HG03378 (cell line): ENCODE data around the gene RAI1.

ENCODE experiments used
- ATAC-seq: cut with Tn5 transposase; IDR thresholded peaks from one replicate; pipeline ENCODE4 v1.9.1; 2021; ENCODE audit warnings: mild to moderate bottlenecking, moderate library complexity; ENCODE audit not compliant: unreplicated experiment

Gene RAI1

DNA sequence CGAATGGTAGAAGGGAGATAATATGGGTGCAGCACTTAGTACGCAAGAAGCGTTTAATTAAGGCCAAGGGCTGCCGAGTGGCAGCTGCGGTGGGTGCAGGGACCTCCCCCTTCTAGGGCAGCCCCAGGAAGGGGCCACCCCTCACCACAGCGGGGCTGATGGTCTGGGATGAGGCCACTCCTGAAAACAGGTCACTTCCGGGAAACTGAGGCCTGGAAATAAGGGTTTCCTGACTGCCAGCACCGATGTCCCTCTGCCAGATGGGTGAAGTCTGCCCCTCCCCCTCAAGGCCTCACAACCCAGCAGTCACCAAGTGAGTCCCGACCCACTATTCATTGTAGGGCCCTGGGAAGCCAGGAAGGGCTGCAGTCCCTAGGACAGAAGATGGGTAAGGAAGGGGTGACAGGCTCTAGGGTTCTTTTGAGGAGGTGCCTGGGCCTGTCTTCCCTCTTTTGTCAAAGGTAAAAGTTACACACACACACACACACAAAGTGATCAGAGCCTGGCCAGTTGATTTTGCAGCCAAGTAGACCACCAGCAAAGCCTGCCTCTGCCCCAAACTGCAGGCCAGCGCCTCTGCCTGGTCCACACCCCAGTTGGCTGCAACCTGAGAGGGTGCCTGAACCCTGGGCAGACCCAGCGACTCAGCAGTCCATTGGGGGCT lies 143.0 kb downstream of the RAI1 start:
- ATAC-seq = no peak

DNA sequence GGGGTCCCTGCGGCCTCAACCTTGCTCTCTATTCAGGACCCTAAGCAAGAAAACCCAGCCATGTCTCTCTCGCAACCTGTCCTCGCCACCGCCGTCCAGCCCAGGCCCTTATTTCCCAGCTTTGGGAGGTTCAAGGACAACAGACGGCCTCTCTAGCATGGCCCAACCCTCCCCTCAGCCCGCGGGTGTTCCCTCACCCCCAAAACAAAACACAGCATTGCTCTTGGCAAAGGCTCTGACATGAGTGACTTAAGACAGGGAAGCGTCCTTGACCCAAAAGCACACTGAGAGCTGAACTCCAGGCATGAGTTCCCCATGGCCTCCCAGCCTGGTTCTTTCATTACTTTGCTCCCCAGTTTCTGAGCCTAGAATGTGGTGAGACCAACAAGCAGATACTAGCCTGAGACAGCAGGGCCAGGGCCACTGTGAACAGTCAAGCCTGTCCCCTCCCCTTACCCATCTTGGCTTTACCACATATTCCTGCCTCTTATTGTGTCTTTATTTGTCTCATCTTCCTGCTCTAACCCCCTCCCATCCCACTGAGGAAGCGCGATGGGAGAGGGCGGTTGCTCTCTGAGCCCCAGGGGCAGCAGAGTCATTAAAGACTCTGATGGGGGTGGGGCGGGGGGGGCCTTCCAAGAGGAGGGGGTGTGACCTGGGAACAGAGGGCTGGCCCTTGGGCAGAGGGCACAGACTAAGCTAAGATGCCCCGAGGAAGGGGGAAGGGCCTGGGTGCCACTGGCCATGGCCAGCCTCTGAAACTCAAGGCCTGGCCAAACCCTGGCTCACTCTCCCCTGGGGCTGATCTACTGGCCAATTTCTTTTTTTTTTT lies 143.7 kb downstream of the RAI1 start:
- no peak for ATAC-seq

DNA sequence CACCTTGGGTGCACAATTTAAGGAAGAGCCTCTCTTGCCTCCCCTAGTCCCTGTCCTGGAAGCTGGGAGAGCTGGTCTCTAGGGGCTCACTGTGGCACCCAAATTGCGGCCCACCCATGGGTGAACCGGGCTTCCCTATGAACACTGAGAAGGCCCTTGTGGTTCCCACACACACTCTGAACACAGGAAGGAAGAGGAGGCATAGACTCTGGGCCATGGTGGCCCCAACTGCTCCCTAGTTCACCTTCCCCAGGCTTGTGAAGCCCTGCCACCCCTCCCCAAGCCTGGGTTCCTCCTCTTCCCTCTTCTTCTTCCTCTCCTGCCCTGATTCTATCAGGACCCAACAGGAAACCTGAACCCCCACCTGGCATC lies 145.1 kb downstream of the RAI1 start:
- no peak for ATAC-seq

DNA sequence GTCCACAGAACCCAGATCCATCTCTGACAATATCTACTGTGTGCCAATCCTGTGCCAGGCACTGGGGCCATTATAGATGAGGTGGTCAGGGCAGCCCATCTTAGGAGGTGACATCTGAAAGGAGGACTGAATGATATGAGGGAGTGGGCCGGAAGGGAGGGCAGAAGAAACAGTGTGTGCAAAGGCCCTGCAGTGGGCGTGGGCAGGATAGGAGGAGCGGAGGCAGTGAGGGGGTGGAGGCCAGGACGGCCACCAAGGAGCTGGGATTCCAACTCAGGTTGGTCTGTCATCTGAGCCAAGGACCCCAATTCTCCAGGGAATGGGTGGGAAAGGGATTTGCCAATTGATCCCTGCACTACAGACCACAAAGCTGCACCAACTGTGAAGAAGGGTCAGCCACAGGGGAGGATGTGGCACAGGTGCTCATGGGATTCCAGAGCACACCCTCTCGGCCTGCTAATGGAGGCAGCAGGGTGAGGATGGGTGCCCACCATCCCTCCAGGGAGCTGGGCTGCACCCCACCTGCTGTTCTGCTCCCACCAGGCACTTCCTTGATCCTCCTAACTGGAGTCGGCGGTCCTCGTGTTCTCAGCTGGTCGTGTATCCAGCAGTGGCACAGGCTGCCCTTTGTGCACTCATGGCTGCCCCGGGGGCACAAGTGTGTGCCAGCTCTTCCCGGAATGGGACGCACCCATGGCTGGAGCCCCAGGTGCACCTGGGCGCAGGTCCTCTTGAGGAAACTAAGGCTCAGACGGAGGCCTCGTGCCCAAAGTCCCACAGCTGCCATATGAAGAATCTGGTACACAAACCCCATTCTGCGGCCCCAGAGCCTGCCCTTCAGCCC lies 145.9 kb downstream of the RAI1 start:
- ATAC-seq = no peak

DNA sequence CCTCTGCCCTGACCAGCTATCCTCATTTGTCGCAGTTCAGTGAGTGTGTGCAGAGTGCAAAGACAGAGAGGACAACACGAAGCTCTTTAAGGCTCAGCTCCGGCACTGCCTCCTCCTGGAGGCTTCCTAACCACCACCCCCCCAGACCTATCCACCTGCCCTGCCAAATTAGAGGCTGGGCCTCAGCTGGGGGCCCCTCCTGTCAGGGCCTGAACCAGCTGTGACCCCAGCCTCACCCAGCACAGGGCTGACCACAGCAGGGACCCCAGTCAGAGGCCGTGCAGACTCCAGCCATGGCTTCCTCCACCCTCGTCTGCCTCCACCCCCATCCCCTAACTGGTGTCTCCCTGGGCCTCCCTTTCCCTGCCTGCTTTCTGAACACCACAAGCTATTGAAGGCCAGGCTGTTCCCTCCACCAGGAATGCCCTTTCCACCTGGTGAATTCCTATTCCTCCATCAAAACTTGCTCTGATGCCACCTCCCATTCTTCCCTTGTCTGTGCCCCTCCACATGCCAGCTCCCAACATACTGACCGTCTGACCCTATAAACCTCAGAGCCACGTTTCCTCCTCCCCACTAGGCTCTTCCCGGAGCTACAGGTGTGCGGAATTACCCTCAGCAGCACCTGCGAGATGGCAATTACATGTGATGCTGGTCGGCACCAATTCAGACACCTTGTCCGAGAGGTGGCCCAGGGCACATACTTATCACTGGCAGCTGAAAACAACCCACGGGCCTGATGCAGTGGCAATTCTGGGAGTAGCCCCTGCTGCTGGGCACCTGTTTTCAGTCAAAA lies 146.8 kb downstream of the RAI1 start:
- no peak for ATAC-seq

DNA sequence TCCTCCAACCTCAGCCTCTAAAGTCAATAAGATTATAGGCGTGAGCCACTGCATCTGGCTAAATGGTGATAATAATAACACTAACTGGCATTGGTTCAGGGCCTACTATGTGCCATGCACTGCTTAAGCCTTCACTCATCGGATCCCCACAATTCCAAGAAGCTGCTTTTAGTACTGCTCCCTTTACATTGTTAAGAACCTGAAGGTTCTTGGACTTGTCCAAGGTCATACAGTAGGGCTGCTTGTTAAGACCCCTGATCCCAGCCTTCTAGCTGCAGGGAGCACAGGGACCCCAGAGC lies 149.0 kb downstream of the RAI1 start:
- ATAC-seq = no peak

DNA sequence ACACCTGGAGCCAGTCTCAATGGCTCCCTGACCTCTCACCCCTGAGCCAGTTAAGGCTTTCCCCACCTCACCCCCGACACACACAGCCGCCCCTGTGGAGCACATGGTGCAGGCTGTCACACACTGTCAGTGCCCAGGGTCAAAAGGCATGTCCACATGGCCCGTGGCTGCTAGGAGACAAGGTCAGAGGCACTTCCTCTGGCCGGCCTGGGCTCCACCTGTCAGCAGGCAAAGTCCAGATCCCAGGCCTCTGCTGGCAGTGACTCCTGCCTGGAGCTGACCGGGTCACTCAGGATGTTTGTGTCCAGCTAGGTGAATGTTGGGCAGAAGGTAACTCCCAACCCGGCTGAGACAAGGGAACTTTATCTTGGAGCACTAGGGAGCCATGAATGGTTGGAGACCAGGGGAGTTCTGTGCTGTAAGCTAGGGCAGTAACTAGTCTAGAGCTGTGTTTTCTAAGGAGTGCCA lies 149.5 kb downstream of the RAI1 start:
- ATAC-seq = no peak

DNA sequence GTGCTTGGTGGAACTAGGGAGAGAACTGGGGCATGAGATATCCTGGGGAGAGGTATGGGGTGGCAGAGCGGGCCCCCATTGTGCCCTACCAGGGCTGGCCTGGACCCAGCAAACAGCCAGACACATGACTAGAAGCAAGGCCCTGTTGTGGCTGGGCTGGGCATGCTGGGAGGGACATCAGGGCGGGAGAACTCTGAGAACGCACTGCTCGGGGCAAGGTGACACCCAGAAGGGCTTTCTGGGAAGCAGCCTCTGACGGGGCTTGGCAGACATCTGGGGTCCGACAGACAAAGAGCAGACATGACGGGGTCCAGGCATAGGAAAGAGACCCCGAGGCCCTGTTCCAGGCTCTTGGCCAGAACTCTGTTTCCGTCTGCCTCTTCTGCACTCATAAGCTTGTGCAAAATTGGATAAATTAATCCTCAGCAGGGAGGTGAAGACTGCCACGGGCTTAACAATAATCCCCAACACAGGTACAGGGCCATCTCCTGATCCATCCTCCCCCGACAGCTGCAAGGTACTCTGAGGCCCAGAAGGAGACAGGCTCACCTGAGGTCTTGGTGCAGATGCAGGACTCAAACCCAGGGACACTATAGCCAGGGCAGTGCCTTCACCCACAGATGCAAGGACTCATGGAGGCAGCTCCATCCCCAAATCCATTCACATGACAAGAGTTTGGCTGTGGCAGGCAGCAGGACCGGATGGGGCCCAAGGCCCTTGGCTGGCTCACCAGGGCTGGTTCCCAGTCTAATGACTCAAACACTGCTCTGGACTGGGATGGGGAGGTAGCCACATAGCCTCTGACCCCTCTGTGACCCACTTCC lies 150.2 kb downstream of the RAI1 start:
- no peak for ATAC-seq

DNA sequence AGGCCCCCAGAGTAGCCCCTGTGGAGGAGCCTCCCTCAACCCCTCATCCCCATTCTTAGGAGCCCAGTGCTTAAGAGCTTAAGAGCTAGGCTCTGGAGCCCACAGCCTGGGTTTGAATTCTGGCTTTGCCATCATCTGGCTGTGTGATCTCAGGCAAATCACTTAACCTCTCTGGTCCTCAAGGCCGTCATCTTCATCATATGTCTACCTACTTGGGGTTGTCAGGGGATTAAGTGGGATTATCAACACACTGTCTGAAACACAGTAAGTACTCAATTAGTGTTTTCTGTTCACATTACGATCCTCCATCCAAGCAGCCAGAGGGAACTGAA lies 150.7 kb downstream of the RAI1 start:
- ATAC-seq = no peak

DNA sequence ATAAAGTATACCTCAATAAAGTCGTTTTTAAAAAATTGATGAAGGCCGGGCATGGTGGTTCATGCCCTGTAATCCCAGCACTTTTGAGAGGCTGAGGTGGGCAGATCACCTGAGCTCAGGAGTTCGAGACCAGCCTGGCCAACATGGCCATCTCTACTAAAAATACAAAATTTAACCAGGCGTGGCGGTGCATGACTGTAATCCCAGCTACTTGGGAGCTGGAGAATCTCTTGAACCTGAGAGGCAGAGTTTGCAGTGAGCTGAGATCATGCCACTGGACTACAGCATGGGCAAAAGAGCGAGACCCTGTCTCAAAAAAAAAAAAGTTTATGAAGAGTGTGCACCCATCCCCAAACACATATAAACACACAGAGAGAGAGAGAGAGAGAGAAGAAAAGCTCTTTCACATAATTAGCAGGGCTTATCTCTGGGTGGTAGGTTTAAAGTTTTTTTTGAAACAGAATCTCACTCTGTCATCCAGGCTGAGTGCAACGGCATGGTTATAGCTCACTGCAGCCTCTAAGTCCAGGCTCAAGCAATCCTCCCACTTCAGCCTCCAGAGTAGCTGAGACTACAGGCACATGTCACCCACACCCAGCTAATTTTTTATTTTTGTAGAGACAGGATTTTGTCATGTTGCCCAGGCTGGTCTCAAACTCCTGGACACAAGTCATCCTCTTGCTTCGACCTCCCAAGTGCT lies 152.6 kb downstream of the RAI1 start:
- ATAC-seq = no peak

DNA sequence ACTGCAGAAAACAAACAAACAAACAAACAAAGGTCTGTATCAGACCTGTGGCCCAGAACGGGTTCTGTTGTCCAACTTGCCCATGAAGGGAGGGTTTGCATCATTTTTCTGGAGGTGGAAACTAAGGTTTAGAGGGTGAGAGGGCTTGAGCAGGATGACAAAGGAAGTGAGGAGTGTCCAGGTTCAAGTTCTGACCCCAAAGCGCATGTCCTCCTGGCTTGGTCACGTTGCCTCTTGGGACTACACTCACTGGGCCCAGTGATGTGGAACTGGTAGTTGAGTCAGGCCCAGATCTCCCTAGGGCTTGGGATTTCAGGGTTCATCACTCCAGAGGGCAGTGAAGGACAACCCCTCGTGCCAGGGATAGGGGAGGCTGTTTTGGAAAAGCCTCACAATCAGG lies 153.7 kb downstream of the RAI1 start:
- ATAC-seq = no peak

DNA sequence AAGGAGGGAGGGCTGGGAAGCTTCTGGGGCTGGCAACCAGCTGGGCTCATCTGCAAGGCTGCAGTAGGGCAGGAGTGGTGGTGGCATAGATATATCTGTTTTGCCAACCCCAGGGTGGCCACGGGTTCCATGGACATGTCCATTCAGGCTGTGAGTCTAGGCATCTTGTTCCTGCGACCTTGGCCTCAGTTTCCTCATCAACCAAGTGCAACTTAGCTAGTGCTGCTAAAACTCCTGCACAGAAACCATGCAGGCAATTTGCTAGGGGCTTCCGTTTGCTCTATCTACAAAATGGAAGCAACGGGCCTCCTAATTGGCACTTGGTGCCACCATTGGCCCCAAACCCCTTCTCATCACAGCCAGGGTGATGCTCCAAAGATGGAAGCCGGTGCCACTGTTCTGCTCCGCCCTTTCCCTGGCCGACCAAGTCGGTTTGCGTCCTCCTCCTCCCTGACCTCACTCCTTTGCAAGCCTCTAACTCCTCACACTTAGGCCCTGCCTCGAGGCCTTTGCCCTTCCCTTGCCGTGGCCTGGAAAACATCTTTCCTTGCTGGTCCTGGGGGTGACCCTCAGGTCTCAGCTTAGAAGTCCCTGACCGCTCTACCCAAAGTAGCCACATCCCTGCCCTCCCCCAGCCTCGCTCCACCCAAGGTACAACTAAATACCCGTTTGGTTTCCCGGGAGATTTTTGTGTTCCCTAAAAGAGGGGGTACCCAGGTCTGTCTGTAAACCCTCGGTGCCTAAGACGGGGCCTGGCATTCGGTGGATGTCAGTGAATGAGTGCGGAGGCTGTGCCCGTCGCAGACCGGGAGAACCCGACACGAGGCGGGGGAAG lies 154.4 kb downstream of the RAI1 start:
- ATAC-seq = no peak

DNA sequence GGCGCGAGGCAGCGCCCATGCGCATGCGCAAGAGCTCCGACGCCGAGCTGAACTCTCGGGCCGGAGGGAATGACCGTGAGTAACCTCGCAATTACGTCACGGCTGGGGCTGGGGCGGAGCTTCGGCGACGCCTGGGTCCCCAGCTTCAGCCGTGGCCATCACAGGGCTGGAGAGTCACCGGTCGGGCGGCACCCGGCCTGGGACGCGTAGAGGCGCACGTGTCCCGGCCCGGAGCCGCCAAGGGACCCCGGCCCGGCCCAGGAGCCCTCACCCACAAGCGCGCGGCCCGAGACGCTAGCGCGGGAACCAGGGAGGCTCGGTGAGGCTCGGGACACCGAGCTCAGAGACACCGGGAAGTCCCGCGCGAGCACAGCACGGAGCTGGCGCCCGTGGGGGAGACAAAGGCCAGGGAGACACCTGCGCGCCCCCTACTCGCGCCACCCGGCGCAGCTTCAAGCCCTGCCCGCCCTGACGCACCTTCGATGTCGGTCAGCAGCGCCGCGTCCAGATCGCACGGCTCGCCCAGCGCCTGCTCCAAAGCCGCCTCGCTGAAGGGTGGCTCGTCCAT lies 155.1 kb downstream of the RAI1 start:
- ATAC-seq = peak; percentile 55

DNA sequence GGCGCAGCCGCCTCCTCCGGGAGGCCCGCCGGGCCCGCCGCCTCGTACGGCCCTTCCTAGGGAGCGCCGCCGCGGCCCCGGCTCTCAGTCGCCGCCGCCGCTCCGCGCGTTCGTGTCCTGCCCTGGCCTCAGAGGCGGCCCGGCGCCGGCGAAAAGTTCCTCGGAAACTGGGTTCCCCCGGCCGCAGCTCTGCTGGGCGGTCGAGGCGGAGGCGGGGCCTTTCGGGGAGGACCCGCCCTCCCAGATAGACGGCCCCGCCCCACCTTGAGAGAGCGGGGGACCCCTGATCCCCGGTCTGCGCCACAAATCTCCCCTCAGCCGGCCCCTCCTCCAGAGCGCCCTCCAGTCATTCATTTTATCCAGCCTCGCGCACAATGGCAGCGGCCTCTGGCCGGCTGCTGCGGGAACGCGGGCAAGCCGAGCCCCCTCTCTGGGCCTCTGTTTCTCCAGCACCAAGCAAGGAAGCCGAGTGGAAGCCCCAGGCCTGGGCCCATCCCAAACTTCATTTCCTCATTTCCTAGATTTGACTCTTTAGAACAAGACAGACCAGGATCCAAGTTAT lies 155.6 kb downstream of the RAI1 start, which contains the start of gene SREBF1:
Gene SREBF1 (minus strand): TSS at position 169 of the 562 bp plus-strand sequence. CDS start 169 bp downstream, outside the sequence.
- ATAC-seq = no peak

DNA sequence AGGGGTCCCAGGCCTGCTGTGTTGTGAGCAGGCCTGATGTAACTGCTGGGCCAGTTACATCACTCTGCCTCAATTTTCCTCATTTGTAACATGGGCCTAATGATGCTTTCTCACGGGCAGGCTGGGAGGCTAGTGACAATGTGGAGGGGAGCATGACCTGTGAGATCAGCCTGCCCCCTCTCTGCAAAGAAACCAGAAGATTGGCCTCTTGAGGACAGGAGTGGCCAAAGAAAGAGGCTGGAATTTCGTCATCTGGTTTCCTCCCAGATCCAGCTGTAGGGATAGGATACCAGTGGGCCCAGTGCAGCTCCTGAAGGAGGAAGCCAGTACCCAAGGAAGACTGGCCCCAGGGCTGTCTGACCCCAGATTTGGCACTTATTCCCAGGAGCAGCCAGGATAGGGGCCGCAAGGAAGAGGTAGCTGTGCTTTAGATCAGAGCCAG lies 156.1 kb downstream of the RAI1 start:
- no peak for ATAC-seq

DNA sequence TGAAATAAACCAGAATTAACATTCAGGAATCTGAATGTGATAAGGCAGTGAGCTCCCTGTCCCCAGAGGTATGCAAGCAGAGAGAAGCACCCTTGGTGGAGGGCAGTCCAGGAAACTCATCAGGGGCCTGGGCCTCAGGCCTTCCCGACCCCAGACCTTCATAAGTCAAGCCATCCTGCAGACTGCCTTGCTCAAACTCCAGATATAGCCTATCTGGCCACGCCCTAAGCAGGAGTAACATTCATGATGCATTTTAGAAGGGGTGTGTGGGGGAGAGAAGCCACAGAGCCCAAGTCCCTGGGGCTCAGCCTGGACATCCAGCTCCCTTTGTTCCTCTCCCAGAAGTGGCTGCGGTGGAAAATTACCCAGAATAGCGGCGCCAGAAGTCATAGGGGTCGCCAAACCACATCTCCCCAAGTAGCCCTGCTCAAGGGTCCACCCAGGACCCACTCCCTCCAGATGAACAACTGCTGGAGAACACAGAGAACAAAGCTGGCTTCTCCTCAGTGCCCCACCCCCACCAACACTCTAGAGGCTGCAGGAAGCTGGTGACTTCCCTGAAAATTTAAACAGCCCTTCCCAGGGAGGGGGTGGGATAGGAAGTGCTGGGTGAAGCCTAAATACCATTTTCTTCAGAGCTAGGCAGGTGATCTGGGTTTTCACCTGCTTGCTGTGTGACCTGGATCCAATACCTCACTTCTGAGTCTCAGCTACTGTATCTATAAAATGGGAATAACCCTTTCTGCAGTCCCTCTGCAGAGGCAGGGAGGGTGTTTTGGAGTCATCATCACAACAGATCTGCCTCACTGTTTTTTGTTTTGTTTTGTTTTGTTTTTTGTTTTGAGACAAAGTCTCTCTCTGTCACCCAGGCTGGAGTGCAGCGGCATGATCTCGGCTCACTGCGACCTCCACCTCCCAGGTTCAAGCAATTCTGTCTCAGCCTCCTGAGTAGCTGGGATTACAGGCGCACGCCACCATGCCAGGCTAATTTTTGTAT lies 157.0 kb downstream of the RAI1 start:
- ATAC-seq = no peak
